ENCODE data around the gene KCTD16.

KCTD16 gene

DNA sequence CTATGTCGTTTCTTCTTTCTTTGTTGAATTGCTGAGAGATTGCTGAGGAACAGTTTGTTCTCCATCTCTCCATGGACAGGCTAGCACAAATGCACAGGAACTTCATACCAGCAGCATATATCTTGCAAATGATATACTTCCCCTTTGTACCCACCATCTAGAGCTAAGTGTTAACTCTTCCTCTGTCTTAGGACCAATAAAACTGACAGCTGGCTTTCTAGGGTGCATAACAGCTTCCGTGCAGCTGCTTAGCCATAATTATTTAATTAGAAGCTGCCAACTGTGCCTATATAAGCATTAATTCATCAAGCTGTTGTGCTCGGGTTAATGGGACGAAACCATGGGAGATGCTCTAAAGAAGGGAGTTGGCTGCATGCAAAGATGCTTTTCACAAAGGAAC is 38.7 kb downstream of the KCTD16 start:
- DNase-seq (ENCODE audit: low read depth), result no peak

- no peak for DNase-seq (ENCODE audit: low read depth)
These were observed 40.0 kb downstream of the KCTD16 start for GRCh38 chr5:144210655-144211054.

DNA sequence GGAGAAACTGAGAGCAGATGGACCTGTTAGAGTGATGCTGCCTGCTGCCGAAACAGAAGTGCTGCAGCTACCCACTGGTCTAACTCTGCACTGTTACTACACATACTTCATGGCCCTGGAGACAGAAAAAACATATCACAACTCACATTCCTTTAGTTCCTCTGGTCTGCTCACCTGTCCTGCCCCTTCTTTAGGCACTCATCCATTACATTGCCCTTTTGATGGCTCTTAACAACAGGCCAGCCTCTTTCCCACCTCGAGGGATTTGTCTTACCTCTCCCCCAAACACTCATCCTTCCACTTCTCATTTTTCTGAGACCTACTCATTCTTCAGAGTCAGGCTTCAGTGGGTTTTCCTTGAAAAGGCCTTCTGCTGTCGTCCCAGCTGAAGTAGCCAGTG is 49.2 kb downstream of the KCTD16 start:
- DNase-seq (ENCODE audit: low read depth), result no peak

- no peak for DNase-seq (ENCODE audit: low read depth)
These were observed 56.8 kb downstream of the KCTD16 start for GRCh38 chr5:144227363-144227999.

- no peak for DNase-seq (ENCODE audit: low read depth)
These were observed 60.1 kb downstream of the KCTD16 start for GRCh38 chr5:144230806-144231205.

GRCh38 chr5:144232285-144232684 is 61.6 kb downstream of the KCTD16 start:
- DNase-seq (ENCODE audit: low read depth), result no peak

DNA sequence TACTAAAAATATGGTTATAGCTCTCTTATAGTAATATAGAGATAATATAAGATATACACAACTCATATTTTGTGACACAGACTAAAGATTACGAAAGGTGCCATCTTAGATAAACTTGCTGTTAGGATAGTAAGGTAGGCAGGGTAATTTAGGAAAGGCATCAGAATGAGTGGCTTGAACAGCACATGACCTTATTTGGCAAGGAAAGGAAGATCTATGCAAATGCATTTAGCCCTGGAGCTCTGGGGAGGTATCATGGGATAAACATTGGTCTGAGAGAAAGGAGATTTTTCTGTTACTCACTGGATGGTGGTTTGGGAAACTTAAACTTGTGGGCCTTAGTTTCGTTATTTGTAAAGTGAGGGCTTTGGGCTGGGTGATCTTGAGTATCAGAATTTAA is 65.8 kb downstream of the KCTD16 start:
- DNase-seq (ENCODE audit: low read depth), result no peak

GRCh38 chr5:144237851-144238250 is 67.2 kb downstream of the KCTD16 start:
- DNase-seq (ENCODE audit: low read depth), result no peak

GRCh38 chr5:144247131-144247530 is 76.5 kb downstream of the KCTD16 start:
- DNase-seq (ENCODE audit: low read depth), result no peak

GRCh38 chr5:144248015-144248414 is 77.3 kb downstream of the KCTD16 start:
- DNase-seq (ENCODE audit: low read depth), result no peak

- DNase-seq (ENCODE audit: low read depth), result no peak
These were observed 79.2 kb downstream of the KCTD16 start for GRCh38 chr5:144249755-144250464.

DNA sequence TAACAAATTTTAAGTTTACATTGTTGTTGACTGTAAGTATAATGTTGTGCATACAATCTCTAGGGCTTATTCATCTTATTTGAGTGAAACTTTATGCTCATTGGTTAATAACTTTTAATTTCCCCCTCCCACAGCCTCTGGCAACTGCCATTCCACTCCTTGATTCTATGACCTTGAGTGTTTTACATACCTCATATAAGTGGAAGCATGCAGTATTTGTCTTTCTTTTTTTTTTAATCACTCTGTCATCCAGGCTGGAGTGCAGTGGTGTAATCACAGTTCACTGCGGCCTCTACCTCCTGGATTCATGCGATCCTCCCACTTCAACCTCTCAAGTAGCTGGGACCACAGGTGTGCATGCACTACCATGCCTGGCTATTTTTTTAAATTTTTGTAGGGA is 83.9 kb downstream of the KCTD16 start:
- no peak for DNase-seq (ENCODE audit: low read depth)

GRCh38 chr5:144260121-144260520 is 89.4 kb downstream of the KCTD16 start:
- DNase-seq (ENCODE audit: low read depth), result no peak

GRCh38 chr5:144265643-144266247 is 95.1 kb downstream of the KCTD16 start:
- DNase-seq (ENCODE audit: low read depth), result no peak

- no peak for DNase-seq (ENCODE audit: low read depth)
These were observed 97.4 kb downstream of the KCTD16 start for GRCh38 chr5:144267961-144268513.

- no peak for DNase-seq (ENCODE audit: low read depth)
These were observed 102.8 kb downstream of the KCTD16 start for GRCh38 chr5:144273232-144274027.

DNA sequence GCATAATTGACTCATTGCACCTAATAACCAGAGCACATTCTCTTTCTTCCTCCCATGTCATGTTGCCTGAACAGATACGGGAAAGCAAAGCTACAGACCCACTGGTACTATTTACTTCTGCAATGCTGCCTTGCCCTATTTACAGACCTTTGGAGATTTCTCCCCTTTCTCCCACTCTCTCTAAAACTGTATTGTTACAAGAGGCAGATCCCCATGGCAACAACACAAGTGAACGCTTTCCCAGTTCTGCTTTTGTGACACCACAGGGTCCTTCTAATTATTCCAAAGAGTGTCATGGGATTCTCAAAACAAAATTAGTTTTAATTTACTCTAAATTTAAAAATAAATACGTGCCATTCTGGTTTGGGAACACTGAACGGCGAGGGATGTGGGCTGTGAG is 104.7 kb downstream of the KCTD16 start:
- DNase-seq (ENCODE audit: low read depth), result no peak

- no peak for DNase-seq (ENCODE audit: low read depth)
These were observed 105.6 kb downstream of the KCTD16 start for GRCh38 chr5:144276034-144276822.

DNA sequence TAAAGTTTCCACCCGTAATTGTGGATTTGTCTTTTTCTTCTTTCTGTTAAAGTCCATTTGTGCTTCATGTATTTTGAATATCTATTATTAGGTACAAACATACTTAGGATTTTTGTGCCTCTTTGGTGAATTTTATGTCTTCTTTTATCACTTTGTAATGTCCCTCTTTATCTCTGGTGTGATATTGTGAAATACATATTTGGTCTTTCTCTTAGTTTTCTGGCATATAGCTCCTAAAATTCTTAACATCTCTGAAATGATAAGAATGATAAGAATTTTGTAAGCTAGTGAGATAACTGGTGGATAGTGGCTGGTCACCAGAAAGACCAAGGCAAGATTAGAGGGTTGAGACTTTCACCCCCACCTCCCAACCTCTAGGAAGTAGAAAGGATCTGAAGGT is 111.1 kb downstream of the KCTD16 start:
- no peak for DNase-seq (ENCODE audit: low read depth)

GRCh38 chr5:144284036-144284435 is 113.4 kb downstream of the KCTD16 start:
- DNase-seq (ENCODE audit: low read depth), result no peak

DNA sequence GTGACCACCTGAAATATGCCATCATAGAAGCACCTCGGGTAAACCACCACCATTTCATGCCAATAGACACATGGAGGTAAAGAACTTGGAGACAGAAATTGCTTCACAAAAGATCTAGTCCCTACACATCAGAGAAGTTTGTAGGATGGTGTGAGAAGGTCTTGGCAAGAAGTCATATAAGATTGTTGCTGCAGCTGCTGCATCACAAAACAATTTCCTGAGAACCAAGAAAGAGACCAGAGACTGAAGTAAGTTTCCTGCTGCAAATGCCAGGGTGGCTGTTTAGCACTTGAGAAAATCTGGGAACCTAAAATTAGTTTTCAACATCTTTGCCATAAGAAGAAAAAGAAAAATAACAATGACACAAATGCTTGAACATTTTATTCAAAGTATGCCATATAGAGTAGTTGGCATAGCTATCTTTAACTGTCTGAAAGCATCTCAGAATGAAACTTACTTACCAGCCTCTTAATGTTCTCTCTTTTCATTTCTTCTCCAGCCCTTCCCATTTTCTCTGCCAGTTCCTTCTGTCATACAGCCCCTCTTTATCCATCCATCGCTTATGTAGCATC is 114.3 kb downstream of the KCTD16 start:
- DNase-seq (ENCODE audit: low read depth), result no peak
